HG03095 (cell line): ENCODE measurements around the gene NCBP2L.
A peak's percentile ranks its signal among the peaks of the same experiment; 100 is the strongest.

ENCODE experiments used
- ATAC-seq: cut with Tn5 transposase; IDR thresholded peaks from one replicate; pipeline ENCODE4 v1.9.1; 2021; ENCODE audit warnings: moderate library complexity; ENCODE audit not compliant: unreplicated experiment

Gene NCBP2L

DNA sequence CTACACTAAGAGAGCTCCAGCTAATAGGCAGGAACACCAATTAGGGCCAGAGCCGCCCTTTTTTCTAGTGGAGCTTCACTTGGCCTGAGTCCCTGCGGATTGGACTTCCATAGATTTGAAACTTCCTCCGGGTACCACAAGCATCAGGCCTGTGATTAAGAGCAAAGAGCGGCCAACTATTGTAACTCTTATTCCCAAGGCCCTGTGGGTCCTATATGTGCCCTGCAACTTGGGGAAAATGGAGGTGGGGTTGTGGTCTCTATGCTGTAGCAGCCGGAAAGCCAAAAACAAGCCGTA lies at the start of gene NCBP2L:
TSS of gene NCBP2L (plus strand) at position 198 of the 297 bp plus-strand sequence. CDS start 16,488 bp downstream, outside the sequence.
- no peak for ATAC-seq

DNA sequence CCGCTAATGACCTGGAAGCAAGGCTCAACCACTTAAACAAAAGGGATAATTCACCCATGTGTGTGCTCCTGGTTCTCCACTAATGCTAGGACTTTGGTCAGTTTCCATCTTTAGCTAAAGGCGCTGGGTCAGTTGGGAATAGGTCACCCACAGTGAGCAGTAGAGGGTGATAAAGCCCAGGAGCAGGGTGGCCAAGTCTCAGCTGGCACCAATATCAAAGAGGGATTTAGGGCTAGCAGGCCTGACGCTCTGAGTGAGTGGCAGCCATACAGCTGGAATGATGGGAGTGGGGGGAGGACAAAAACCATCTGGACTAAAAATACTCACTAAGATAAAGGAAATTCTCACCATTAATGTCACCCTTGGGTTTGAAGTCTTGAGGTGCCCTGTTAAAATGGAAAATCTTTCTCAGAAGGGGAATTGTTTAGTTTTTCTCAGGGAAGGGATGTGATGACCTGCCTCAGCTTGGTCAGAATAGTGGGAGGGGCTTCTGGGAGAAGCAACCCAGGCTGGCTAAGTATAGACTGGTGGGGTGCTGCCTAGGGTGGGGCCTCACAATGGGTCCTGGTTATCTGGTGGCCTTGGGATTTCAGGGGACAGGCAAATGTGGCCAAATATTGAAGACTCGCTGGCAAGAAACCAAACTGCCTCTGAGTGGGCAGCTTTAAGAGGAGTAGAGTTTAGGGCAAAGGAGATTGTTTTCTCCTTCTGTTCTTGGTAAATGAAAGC lies 49.0 kb upstream of the NCBP2L start:
- no peak for ATAC-seq

DNA sequence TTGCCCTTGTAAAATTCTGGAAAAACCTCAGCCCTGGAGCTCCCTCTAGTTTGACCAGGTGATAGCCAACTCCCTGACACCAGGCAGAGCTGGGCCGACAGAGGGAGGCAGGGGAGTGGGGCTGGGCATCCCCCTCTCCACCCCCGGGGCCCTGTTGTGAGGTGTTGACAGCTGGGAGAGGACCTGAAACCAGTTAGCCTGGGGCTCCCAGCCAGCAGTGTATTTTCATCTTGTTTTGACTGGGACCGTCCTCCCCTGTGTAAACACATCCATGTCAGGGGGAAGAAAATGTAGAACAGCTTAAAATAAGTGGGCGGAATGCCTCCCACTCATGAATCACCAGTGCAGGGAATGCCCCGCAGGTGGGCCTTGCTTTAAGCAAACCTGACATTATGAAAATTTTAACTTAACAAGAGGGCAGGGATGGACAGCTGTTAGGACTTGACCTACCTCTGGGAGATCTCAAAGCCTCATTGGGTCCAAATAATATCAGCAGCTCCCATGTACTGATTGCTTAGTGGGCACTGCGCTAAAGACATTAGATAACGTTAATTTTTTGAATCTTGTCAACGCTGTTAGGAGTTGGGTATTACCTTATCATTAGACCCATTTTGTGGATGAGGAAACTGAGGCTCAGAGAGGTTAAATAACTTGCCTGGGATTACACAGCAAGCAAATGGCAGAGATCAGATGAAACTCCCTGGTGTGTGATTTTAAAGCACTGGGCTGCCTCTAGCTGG lies 47.8 kb upstream of the NCBP2L start:
- ATAC-seq: peak; percentile 78

DNA sequence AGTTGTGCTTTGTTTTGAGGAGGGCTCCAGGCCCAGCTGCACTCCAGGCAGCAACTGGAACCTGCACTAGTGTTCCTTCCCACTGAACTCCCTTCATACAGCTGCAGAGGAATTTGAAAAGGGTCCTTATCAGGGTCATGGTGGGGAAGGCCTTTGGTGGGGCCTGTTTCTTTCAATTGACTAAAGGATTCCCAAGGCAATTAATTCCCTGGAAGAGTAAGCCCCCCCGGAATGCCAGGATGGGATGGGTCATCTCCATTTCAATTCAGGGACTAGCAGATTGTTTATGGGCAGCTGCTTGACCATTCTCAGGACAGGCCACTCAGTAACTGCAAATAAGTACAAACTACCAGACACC lies 47.3 kb upstream of the NCBP2L start:
- no peak for ATAC-seq

DNA sequence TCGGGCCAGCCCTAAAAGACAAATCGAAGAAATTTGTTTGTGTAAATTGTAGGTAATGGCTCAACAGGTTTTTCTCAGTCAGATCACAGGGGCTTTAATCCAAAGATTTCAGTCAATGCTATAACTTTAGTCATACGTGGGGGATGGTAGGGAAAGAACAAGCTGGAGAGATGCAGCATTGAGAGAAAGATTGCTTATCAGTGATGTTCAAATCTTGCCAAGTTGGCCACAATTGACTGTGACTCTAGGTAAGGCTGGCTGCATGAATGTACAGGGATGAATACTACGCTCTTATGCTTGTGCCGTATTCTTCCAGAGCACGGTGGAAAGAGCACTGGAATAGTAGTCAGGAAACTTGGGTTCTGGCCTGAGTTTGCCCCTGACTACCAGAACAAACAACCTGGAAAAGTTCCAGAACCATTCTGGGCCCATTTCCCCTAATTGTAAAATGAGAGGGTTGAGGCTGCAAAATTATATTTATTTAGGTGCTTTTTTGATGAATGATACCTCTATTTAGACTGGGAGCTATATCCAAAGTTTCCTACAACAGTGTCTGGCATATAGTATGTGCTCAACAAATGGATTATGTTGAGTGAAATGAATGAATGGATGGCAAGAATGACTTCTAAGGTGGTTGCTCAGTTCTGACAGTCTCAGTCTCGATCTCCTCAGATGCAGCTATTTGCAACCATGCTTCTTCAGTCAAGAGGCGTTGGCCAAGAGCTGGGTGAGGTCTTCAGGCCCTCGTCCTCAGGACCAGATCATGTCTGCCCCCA lies 46.4 kb upstream of the NCBP2L start:
- ATAC-seq: no peak

DNA sequence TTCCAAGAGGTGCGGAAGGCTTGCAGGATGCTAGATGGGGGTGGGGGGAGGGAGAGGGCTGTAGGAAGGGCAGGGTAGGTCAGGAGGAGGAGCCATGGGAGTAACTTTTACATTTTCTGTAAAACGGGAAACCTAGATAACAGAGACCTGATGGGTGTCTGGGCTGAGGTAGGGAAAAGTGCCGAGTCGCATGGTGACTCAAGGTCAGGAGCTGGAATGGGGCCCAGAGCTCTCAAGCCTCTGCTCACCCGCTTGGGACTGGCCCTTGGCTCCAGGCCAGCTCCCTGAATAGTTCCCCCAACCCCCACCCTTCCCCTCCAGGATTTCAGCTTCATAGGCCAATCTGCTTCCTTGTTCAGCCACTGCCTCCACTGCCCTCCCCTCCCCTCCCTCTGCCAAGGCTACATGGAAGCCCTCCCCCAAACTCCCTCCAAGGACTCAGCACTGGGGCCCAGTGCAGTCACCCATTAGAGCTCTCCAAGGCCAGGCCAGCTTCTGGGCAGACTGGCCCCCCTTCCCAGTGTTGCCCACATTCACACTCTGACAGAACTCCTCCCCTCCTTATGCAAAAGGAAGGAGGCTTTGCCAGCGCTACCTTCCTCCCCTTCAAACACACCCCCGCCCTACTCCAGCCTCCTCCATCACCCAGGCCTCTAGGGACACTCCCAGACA lies 45.6 kb upstream of the NCBP2L start:
- no peak for ATAC-seq

DNA sequence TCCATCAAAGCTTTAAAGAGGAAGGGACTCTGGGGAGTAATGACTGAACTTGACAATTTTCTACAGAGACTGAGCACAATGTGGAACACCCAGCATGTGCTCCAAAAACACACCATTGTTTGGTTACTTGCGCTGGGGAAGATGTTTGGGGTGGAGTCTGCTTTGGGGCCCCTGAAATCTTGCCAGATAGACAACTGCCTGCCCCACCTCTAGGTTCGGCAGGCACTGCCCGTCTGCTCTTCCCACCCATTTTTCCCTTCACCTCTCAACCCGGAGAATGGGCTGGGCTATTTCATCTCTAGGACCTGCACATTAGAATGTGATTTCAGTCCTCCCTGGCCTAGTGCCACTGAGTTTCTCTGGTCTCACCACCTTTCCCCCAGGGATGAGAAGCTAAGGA lies 43.8 kb upstream of the NCBP2L start:
- ATAC-seq: no peak

DNA sequence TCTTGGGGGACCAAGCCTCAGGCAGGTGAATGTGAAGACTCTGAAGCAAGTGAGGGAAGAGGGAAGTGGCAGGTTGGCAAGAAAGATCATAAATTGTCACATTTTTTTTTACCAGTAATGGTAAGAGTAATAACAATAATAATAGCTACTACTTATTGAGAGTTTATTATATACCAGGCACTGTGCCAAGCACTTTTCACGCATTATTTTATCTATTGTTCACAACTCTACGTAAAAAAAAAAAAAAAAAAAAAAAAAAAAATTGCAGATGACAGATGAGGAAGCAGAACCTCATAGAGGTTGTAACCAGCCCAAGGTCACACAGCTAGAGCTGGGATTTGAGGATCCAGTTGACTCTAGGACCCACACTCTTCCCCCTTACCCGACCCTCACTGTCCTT lies 42.9 kb upstream of the NCBP2L start:
- ATAC-seq: no peak

DNA sequence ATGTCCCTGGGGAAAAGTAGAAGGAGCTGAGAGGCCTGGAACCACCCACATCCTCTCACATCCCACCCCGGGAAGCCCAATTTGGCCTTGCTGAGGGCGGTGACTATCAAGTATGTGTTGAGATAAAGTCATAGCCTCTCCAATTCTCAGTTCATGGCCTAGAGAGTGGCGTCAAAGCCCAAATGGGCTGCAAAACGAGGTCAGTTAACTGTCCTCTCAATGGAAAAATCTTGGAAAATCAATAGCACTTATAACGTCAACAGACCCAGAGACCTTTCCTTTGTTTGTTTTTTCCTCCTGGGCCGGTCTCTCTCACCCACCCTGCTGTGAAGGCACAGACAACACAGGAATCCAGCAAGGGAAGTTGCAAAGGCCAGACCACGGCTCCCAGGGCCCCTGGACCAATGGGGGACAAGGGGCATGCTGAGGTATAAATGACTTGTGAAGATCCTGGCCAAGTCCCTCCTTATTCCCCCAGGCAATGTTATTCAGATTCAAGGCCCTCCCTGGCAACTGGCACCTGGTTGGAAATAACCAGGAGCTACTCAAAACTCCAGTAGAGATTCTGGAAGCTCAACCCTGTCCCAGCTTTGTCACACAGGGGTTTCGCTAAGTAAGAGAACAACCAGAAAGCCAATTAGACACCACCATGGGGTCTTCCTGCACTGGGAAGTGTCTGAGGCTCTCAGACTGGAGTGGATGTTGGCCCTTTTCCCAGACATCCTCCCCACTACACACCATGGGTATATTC lies 40.6 kb upstream of the NCBP2L start:
- ATAC-seq: no peak

DNA sequence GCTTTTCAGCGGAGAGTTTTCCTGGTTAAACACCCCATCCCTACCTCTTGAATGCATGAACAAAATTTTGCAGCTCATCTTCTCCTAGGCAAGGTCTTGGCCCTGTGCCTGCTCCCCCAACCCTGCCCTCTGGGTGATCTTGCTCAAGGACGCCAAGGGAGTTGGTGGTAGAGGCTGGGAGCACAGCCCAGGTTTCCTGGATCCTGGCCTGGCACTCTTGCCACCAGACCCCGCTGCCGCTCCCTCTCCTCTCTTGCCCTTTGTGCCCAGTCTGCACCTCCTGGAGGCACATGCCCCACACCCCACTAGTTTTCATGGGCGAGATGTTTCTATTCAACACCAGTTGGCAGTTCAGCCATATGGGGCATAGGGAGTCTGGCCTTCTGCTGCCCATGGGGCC lies 39.3 kb upstream of the NCBP2L start:
- ATAC-seq: no peak

DNA sequence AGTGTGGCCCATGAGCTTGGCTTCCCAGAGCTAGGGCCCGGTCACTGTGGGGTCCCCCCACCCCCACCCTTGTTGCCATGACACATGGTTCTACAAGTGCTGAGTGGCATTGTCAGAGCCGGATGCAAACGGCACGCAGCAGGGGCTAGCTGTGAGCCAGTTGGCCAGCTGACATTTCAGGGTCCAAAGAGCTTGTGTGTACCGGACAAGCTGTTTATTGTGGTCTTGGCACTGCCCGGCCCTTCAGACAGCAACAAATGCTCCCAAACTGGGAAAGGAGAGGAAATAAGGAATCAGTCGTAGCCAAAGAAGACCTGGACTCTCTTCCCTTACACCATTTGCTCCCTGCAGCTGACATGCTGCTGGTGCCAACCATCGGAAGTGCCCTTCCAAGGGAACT lies 38.8 kb upstream of the NCBP2L start:
- no peak for ATAC-seq

DNA sequence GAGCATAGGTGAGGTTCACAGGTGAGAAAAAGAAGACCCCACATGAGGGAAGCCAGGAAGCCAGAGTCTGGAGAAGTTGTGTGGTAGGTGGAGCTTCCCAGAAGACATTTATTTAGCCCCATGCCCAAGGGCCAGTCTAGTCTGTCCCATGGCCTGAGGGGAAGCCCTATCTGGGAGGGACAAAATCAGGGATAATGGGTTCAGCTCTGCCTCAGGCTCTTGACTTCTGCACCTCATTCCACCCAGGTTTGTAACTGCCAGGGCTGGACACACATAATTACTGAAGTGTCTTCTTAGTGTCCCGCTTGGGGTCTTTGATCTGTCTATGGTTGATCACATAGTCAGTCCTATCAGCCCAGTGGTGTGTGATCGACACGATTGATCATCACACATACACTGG lies 38.0 kb upstream of the NCBP2L start:
- ATAC-seq: no peak

DNA sequence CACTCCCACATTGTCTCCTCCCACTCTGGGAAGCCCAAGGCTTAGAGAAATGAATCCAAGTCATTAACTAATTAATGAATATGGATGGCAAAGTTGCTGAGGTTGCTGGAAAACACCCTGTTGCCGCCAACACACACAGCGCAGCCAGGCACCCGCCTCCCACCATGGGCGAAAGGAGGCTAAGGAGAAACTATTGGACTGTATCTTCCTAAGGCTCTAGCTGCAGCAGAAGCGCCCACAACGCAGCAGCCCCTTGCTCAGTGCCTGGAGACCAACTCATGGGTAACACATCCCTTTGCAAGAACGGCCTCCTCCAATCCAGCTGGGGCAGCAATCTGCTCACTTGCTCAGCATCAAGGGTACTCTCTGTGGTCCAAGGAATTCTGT lies 36.1 kb upstream of the NCBP2L start:
- ATAC-seq: peak; percentile 4

DNA sequence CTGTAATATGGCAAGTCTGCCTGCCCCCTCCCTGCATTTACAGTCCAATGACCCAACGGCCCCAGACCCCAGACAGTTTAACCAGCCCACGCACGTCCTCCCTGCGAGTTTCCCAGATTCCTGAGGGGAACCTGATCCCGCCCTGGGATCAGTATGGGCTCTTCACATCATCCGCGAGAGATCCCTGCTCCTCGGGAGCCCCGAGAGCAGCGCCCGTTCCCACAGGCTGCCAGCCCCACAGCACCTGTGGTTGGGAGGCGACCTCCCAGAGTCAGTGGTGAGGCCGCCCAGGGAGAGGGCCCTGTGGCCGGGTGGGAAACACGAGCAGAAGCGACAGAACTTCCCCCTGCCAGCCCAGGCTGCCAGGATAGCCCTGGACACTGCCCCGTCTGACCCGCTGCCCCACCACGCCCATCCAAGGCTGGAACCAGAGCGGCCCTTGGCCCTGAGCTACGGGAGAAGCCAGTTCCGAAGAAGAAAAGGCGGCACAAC lies 34.8 kb upstream of the NCBP2L start:
- no peak for ATAC-seq

DNA sequence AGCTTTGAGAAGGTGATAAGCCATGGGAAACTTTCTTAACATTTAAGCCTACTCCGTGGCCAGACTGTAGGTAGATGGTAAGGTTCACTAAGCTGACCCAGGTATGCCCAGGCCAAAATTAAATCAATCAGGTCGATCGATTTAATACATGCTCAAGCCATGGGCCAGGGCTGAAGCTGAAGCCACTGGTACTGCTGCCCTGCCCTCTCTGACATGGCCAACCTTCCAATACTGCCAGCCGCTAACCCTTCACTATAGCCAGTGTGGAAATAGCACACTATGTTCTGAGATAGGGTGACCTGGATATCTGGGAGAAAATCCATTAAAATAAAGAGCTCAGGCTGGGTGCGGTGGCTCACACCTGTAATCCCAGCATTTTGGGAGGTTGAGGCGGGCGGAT lies 33.5 kb upstream of the NCBP2L start:
- no peak for ATAC-seq

DNA sequence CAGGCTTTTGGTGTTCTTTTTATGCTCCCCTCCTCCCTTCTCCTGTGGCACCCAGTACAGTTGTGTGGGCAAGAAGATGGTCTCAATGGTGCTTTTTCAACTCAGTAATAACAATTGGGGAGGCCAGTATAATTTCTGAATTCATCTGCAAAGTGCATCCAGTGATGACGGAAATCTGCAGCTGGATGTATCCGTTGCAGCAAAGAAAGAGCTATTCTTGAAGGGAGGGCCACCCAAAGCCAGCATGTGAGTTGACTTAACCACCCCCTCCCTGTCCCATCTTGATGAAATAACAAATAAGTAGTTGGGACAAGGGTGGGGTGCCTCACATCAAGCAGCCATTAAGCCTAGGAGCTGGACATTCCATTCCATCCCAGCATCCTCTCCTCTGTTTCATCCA lies 32.7 kb upstream of the NCBP2L start:
- ATAC-seq: no peak

DNA sequence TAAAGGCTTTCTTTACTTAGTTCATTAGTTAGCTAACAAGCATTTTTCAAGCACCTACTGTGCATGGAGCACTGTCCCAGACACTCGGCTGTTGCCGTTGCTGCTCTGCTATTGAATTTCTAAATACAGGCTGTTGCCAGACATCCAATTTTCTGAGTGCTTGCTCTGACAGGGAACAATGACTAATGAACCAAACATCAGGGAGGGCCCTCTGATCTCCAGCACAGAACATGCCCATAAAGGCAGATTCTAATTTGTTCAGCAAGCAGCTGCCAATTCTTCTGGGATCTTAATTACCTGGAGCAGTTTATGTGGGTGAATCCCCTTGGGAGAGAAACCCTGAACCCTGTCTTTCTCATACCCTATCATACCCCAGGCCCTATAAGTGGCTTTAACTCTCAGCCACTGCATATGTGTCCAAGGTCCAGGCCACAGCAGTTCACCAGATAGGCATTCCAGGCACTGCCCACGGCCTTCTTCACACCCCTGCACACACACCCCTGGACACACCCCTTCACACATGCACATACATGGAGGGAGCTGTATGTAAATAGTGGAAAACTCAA lies 29.9 kb upstream of the NCBP2L start:
- no peak for ATAC-seq

DNA sequence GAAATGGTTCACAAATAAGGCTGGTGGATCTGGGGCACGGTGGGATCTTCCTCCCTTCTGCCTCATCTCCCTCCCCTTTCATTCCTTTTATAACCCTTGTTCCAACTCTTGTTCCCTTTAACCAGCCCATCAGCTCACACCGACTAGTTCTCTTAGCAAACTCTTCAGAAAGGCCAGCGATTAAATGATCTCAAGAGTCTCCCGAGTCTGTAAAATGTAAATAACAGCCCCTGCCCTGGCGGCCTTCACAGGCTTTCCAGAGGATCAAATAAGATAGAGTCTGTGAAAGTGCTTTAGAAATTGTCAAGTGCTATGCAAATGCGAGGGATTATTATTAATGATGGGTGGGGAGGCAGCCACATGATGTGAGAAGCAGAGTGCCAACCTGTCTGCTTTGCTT lies 29.0 kb upstream of the NCBP2L start:
- no peak for ATAC-seq

DNA sequence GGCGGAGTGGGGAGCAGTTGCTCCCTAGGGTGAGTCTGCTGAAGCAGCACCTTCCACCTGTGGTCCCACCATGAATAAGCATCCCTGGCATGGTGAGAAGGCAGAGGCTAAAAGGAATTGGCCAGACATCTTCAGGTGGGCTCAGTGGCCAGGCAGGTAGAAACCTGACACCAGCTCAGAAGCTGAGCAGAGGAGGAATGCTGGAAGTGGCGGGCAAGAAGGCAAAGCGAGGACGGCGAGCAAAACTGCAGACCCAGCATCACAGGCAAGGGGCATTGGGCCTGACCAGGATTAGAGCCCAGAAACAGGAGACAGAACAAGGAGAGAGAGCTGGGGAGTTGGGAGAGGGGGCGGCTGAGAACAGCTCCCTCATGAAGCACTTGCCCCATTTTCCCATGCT lies 27.3 kb upstream of the NCBP2L start:
- ATAC-seq: no peak

DNA sequence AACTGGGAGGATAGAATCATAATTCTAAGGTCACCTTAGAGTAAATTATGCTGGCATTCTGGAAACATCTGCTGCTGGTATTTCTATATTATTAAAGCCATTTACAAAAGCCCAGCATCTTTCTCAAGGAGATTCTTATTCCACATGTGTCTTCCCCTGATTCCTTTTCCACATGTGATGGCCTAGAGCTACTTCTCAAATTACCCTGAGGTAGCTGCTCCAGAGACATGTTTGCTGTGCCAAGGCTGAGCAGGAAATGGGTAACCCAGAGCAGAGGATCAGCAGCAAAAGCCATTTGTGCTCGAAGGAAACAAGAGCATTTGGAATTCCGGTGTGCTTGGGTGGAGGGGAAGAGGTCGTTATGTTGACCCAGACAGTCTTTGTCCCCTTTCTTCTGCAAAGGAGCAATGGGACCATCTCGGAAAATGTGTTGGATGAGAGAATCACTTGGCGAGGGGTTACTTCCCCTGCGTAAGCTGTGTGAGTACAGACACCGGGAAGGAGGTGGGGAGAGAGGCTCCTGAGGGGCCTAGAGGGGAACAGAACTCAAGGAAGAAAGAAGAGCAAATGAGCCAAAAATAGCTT lies 26.6 kb upstream of the NCBP2L start:
- ATAC-seq: no peak
